Esophagus squamous epithelium (tissue), 5 donors: ENCODE data around the gene UTS2. TPM values are rescaled to one million over a fixed set of nuclear protein-coding genes. Genes with fewer than 3 reads are reported as not detected.

ENCODE experiments used
- DNase-seq: peaks from one replicate; lab custom pipeline; 2025; lab: John Stamatoyannopoulos, UW
- H3K27ac ChIP-seq, 4 donors: fragments of 200-600 bp; sonication (generic); one replicate each; pipeline ENCODE4 v1.5.1; 2016 to 2019; ENCODE audit warnings: mild to moderate bottlenecking in 1 of 4
- H3K27me3 ChIP-seq, 4 donors: fragments of 200-600 bp; sonication (generic); 1 replicate in 3 of 4; 2 replicates in 1 of 4; pipeline versions ENCODE4 v1.5.1 to v1.6.0; 2017 to 2021; ENCODE audit warnings: antibody characterized with exemption in 1 of 4
- H3K36me3 ChIP-seq, 3 donors: fragments of 200-600 bp; sonication (generic); one replicate each; pipeline ENCODE4 v1.5.1; 2016 to 2019
- H3K4me1 ChIP-seq, 3 donors: fragments of 200-600 bp; sonication (generic); one replicate each; pipeline ENCODE4 v1.5.1; 2017 to 2019
- H3K4me3 ChIP-seq, 4 donors: fragments of 200-600 bp; sonication (generic); 1 replicate in 3 of 4; 2 replicates in 1 of 4; pipeline ENCODE4 v1.5.1; 2016 to 2019; ENCODE audit warnings: mild to moderate bottlenecking in 2 of 4, moderate library complexity in 1 of 4
- H3K9me3 ChIP-seq, 3 donors: fragments of 200-600 bp; sonication (generic); one replicate each; pipeline ENCODE4 v1.5.1; 2016 to 2019
- CTCF ChIP-seq, 6 experiments: fragments of 450-650 bp in 4 of 6; fragments of 200-600 bp in 2 of 6; sonication (generic) in 2 of 6; IDR thresholded peaks; one replicate each; pipeline ENCODE4 v1.5.1; 2016 to 2019; ENCODE audit warnings: antibody characterized with exemption in 6 of 6, mild to moderate bottlenecking in 4 of 6, moderate library complexity in 4 of 6
- POLR2A ChIP-seq, 4 donors: fragments of 450-650 bp; IDR thresholded peaks; one replicate each; pipeline ENCODE4 v1.6.1; 2017; ENCODE audit warnings: antibody characterized with exemption in 4 of 4, mild to moderate bottlenecking in 4 of 4, moderate library complexity in 3 of 4
- WGBS, 2 donors: methylation state at CpG; one replicate each; pipeline ENCODE4 v1.1.5; 2018; 5-methylcytosine and 5-hydroxymethylcytosine counted together
- intact Hi-C: fragments of 100-400 bp; cut with DNase I; formaldehyde crosslinking; loops from one replicate; pipeline ENCODE4 v1.15.0; 2022
- total RNA-seq, 4 donors: library from RNA; depleted of rRNA; stranded (reverse); fragments of >200 nt; gene quantifications; one replicate each; pipeline ENCODE4 v1.1.0, GENCODE V29; 2016
- donor health status: DM: yes; HTN: yes; CAD: no.

The UTS2 gene
- total RNA-seq, 4 donors from 2014 or later, result not detected

DNA sequence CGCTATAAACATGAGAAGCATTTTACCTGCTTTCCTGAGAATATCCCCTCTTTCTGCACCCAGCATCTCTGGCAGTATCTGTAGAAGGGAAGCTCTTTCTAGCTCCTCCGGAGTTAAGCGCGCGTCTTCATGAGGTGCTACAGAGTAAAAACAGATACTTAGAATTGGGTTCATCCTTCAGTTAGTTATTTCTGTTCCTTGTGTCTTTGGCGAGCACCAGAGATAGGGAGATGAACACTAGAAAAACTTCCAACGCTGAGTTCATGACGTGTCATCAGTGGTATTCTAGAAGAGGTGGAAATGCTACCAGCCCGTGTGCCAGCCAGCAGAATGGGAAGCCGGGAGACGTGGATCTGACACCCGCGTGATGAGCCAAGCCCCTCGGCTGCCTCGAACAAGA is 2.1 kb downstream of the UTS2 start:
- Histone ChIP-seq H3K4me3 (no peak overlapping the region), H3K4me1 (no peaks in the 10 kb centered on the region), H3K9me3 (no peaks in the 10 kb centered on the region), H3K27ac (no peak overlapping the region), H3K36me3 (peaks cover 0 to under 1% (median 0%) of the 10 kb centered on the region in 3 donors), H3K27me3 (no peaks in the 10 kb centered on the region)
- WGBS, 2 donors, result 82 to 90% methylated on average over 11 to 15 of the region's 15 CpGs
- no peak for DNase-seq
- no peak for TF ChIP-seq POLR2A (IDR thresholded peaks at IDR 0.05)
- intact Hi-C loops, result no loop called here

DNA sequence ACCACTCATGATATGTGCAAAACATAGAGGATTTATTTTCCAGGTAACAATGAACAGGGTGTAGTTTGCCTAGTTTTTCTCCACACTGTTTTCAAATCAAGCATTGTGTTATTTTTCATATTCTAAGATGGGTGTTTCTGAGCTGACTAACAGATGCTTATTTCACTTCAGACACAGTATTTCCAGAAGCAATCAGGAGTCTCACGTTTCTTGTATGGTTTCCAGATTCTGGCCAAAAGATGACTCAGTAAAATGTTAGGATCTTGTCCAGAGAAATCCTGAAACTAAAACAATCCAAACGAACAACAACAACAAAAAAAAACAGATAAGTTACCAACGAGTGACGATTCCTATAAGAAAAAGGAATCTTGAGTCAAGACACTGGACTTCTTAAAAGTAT is 5.3 kb downstream of the UTS2 start:
- Histone ChIP-seq H3K27me3 (no peaks in the 10 kb centered on the region), H3K9me3 (no peaks in the 10 kb centered on the region), H3K36me3 (peaks cover 0 to 33% (median 0%) of the 10 kb centered on the region in 3 donors), H3K4me3 (no peak overlapping the region), H3K27ac (no peak overlapping the region), H3K4me1 (no peaks in the 10 kb centered on the region)
- DNase-seq, result no peak
- intact Hi-C loops, result no loop called here
- TF ChIP-seq CTCF (IDR thresholded peaks at IDR 0.05), result no peak
- no peak for TF ChIP-seq POLR2A (IDR thresholded peaks at IDR 0.05)
- 38 to 40% methylated on average over 4 of the region's 4 CpGs for WGBS, 2 donors

DNA sequence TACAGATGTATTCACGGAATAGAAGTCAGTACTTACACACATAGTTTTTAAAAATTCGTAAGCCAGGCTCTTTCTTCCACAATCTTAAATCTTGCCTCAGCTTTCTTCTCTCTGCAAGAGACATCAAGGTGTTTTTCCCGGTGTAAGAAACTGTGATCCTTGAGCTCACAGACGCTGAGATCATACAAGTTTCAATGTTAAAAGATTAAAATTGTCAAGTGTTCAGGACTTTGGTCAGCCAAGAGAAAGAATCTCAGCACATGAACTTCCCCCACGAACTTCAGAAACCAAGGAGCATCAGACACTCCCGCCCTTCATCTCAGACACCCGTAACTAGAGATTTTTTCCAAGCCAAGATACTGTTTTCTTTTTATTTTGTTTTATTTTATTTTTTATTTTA is 6.2 kb downstream of the UTS2 start:
- DNase-seq, result no peak
- no peaks in the 10 kb centered on the region for H3K9me3 ChIP-seq
- peaks cover 0 to 42% (median 0%) of the 10 kb centered on the region in 3 donors for H3K36me3 ChIP-seq
- TF ChIP-seq POLR2A (IDR thresholded peaks at IDR 0.05) (no peak), CTCF (IDR thresholded peaks at IDR 0.05) (no peak)
- intact Hi-C loops, result no loop called here
- no peak overlapping the region for H3K27ac ChIP-seq
- 90 to 92% methylated on average over 7 of the region's 7 CpGs for WGBS, 2 donors
- H3K4me3 ChIP-seq, result no peak overlapping the region
- no peaks in the 10 kb centered on the region for H3K27me3 ChIP-seq
- no peaks in the 10 kb centered on the region for H3K4me1 ChIP-seq

DNA sequence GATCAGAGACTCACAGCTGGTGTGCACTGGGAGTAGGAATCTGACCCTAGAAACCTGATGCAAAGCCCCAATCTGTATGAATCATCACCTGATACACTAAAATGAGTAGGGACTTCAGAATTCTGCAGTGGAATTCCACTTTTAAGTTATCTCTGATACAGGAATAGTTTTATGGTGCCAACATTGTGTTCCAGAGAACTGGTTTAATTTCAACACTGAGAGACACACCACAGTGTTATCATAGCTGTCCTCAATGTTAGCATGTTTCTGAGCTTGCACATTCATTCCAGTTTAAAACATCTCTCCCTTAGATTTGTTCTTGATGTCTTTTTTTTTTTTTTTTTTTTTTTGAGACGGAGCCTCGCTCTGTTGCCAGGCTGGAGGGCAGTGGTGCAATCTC is 7.1 kb downstream of the UTS2 start:
- Histone ChIP-seq H3K4me1 (no peaks in the 10 kb centered on the region), H3K27me3 (no peaks in the 10 kb centered on the region), H3K27ac (no peak overlapping the region), H3K4me3 (no peak overlapping the region), H3K36me3 (peaks cover 0 to 51% (median 0%) of the 10 kb centered on the region in 3 donors), H3K9me3 (no peaks in the 10 kb centered on the region)
- no peak for DNase-seq
- TF ChIP-seq CTCF (IDR thresholded peaks at IDR 0.05) (no peak), POLR2A (IDR thresholded peaks at IDR 0.05) (no peak)
- WGBS, 2 donors, result 80 to 100% methylated on average over 1 to 2 of the region's 2 CpGs
- intact Hi-C loops, result no loop called here

DNA sequence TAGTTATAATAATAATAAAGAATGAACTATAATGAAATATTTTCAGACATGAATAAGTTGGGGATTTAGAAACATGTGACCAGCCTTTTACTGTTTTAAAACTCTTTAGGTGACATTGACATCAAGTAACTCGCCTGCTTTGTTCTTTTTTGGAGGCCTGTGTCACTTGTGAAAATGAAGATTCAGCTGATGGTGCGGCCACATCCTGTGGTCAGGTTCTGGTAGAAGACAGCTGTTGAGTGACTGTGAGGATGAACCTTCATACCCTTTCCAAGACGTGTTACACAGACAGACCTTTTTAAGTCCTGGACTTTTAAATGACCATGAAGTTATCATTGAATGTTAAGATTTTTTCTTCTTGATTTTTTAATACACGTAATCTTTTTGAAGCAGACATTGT is 10.3 kb downstream of the UTS2 start:
- Histone ChIP-seq H3K4me1 (no peaks in the 10 kb centered on the region), H3K27ac (no peak overlapping the region), H3K27me3 (no peaks in the 10 kb centered on the region), H3K36me3 (peaks cover 0 to 83% (median 14%) of the 10 kb centered on the region in 3 donors), H3K9me3 (peaks cover 0 to 9% (median 0%) of the 10 kb centered on the region in 3 donors), H3K4me3 (no peak overlapping the region)
- 79 to 86% methylated on average over 4 of the region's 4 CpGs for WGBS, 2 donors
- no peak for DNase-seq
- intact Hi-C loops, result no loop called here
- TF ChIP-seq POLR2A (IDR thresholded peaks at IDR 0.05) (no peak), CTCF (IDR thresholded peaks at IDR 0.05) (no peak)

DNA sequence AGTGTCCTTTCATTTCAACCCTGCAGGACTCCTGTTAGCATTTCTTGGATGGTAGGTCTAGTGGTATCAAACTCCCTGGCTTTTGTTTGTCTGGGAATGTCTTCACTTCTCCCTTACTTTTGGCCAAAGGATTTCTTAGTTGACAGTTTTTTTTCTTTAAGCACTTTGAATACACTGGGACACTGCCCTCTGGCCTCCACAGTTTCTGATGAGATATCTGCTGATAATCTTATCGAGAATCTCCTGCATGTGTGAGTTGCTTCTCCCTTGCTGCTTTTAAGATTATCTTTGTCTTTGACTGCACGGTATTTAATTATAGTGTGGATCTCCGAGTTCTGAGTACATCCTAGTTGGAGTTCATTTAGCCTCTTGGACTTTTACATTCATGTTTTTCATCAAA is 13.3 kb downstream of the UTS2 start:
- H3K36me3 ChIP-seq, result peaks cover 0 to 100% (median 26%) of the 10 kb centered on the region in 3 donors
- no peak for DNase-seq
- H3K4me3 ChIP-seq, result no peak overlapping the region
- H3K4me1 ChIP-seq, result no peaks in the 10 kb centered on the region
- no peak overlapping the region for H3K27ac ChIP-seq
- H3K27me3 ChIP-seq, result no peaks in the 10 kb centered on the region
- intact Hi-C loops, result no loop called here
- peaks cover 0 to 9% (median 0%) of the 10 kb centered on the region in 3 donors for H3K9me3 ChIP-seq
- whole genome bisulfite sequencing, 2 donors, result 95% methylated on average over 3 of the region's 3 CpGs
- no peak for TF ChIP-seq POLR2A (IDR thresholded peaks at IDR 0.05)
- TF ChIP-seq CTCF (IDR thresholded peaks at IDR 0.05), result no peak
